HG02973 (cell line): ENCODE results near the gene CTSL.

Experiments
- ATAC-seq: cut with Tn5 transposase; IDR thresholded peaks from one replicate; pipeline ENCODE4 v1.9.1; 2021; ENCODE audit warnings: moderate library complexity; ENCODE audit not compliant: unreplicated experiment

Gene CTSL

DNA sequence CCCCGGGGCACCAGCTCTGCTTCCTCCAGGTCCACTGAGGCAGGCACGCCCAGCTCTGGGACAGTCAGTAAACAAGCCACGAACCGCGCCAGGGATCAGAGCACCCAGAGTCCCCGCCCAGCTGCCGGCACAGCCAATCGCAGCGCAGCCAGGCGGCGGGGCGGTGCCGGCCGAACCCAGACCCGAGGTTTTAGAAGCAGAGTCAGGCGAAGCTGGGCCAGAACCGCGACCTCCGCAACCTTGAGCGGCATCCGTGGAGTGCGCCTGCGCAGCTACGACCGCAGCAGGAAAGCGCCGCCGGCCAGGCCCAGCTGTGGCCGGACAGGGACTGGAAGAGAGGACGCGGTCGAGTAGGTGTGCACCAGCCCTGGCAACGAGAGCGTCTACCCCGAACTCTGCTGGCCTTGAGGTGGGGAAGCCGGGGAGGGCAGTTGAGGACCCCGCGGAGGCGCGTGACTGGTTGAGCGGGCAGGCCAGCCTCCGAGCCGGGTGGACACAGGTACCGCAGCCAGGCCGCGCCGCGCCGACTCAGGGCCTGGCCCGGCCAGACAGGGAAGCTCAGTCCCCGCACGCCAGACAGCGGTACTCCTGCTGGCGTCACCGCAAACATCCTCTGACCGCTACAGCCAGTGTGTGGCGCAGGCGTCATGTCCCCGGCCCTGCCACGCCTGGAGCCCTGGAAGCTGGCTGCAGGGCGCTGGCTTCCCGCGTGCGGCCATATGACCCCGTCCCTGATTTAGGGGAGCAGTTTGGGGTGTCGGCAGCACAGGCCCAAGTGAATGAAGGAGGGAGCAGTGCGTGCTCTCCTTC lies at the start of gene CTSL:
Gene CTSL (plus strand): TSS at position 220 of the 810 bp plus-strand sequence. CDS start 1,485 bp downstream, outside the sequence.
- no peak for ATAC-seq

DNA sequence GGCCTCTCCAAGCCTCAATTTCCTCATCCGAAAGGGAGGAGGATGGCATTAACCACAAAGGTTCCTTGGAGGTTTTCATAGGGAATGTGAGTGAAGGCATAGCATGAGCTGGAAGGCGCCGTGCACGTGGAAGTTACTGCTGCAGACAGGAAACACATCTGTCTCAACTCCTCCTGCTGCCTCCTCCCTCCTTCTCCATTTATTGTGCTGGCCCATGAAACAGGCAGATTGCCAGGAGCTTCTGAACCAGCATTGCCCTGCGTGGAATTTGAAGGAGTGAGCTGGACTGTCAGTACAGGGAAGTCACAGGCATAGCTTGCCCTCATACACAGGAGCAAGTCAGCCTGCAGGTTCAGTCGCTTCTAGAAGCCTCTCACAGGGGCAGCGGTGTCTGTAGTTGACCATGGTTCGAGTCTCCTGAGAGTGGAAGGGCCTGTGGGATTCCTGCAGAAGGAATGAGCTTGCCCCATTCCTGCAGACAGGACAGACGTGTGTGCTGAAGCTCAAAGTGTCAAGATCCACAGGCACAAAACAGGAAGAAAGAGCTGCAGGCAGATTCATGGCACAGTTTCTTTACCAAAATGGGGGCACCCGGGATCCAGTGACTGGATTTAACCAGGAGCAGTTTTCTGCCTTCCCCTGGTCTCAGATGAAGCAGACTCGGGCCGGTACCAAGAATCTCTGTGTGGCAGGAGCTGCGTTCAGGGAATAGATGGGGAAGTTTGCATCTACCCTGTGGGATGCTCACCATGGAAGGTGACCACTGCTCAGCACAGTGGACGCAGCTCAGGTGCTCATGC lies 48.7 kb upstream of the CTSL start:
- ATAC-seq, result no peak

DNA sequence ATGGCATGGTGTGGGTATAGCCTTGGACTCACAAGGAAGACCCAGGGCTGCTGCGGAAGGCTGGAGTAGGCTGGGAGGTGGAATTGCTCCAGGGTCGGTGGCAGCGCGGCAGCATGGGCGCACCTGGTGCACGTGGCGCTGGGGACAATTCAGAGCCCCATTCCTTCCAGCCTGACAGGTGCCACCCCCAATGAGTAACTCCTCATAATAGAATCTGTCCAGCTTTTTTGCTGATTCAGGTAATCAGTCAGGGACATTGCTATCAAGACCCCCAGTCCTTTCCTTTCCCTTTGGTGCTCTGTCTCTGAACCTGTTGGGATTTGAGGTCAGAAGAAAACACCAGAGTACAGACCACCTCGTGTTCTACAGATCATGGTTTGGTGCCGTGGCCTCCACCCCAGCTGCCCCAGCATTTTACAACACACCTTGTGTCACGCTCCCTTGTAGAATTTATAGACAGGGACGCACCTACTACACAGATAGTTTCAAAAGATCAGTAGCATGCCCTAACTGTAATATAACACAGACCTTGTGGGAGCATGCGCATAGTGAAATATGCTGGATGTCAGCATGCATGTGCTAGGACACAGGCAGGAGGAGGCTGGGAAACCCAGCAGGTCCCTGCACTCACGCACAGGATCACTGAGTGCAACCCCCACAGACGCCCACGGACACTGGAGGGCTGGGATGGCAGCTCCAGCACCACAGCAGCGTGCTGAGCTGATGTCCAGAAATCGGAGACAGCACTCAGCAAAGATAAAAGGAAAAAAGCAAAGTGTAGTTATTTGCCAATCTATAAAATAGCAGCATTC lies 47.9 kb upstream of the CTSL start:
- no peak for ATAC-seq

GRCh38 chr9:87678650-87679355 lies 47.1 kb upstream of the CTSL start:
- ATAC-seq, result no peak

GRCh38 chr9:87681271-87682061 lies 44.5 kb upstream of the CTSL start:
- ATAC-seq, result no peak

DNA sequence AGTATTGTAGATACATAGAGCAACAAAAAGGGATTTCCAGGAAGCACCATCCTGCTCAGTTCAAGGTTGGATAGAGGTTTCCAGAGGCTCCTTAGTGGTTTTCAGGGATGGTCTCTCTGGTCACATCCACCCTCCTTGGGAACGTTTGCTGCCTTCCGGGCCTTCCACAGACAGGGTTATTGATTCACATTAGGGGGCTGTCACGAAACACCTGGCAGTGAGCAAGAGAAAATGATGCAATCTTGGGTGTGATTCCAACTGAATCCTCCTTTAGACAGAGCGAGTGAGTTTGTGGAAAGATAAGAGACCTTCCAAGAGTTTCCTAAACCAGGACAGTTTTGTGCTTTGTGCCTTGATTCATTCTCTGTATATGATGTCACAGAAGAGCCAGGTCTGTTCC lies 43.8 kb upstream of the CTSL start:
- no peak for ATAC-seq

GRCh38 chr9:87682618-87683017 lies 43.3 kb upstream of the CTSL start:
- no peak for ATAC-seq

DNA sequence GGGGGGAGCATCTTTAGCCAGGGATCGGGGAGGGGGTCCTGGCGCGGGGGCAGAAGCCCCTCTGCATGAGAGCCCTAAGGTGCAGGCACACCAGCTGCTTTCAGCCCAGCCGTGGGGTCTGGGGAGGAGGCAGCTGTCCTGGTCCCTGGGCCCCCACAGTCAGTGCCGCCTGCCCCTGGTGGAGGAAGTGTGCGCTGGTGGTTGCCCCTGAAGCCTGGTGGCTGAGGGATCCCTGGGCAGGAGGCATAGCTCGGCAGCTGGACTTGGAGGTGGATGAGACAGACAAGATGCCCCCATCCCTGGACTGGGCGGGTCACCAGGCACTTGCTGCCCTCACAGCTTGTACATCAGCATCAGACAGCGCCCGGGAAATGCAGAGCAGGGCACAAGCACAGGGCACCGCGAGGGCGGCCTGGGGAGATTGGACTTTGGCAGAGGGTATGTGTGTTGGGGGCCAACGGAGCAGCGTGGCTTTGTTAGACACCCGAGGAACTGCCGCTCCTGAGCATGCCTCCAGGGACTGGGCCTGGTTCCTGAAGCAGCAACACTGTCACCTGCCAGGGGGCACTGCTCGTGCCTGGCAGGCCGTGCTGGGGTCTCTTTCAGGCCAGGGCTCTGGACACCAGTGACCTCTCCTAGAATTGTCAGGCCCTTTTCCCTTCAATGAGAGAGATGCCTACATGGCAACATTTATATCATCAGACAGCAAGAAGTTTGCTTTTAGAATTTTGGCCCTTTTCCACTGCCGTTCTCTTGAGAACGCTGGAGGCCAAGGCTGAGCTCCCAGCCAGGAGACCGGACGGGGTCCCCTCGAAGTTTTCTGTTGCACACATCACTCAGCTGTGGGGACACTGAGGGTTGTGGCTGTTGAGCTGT lies 41.9 kb upstream of the CTSL start:
- no peak for ATAC-seq

GRCh38 chr9:87684627-87685219 lies 41.2 kb upstream of the CTSL start:
- ATAC-seq, result no peak

GRCh38 chr9:87685441-87685840 lies 40.5 kb upstream of the CTSL start:
- no peak for ATAC-seq

DNA sequence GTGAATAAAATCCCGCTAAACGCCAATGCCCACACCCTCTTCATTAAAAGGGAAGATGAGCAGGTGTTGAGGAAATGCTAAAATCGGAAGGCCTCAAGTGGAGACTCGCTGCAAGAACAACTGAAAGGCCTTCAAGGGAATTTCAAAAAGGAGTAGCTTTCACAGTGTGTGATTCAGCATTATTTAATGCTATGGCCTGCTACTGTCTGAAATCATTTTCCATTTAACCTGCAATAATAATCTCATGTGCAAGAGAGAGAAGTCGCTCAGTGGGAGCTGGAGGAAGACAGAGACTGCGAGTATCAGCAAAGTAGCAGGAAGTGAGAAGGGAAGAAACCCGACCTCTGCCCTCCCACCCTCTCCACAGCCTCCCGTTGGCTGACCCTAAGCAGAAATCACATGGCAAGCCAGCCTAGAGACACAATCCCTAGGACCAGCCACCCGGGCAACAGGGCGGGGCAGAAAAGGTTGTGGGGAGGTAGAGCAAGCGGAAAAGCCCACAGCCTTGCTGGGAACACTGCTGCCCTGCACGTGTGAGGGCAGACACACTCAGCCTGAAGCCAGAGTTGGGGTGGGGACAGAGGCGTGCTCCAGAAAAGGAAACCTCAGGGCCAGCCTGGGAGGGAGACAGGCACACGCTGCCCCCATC lies 39.9 kb upstream of the CTSL start:
- no peak for ATAC-seq

GRCh38 chr9:87686520-87687090 lies 39.3 kb upstream of the CTSL start:
- no peak for ATAC-seq

DNA sequence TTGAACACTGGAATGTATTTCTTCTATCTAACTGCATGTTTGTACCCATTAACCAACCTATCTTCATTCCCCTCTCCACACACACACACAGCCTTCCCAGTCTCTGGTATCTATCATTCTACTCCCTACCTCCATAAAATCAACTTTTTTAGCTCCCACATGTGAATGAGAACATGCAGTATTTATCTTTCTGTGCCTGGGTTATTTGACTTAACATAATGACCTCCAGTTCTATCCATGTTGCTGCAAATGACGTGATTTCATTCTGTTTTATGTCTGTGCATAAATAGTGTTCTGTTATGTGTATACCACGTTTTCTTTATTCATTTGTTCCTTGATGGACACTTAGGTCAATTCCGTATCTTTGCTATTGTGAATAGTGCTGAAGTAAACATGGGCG lies 38.7 kb upstream of the CTSL start:
- no peak for ATAC-seq

GRCh38 chr9:87694236-87694755 lies 31.6 kb upstream of the CTSL start:
- no peak for ATAC-seq

DNA sequence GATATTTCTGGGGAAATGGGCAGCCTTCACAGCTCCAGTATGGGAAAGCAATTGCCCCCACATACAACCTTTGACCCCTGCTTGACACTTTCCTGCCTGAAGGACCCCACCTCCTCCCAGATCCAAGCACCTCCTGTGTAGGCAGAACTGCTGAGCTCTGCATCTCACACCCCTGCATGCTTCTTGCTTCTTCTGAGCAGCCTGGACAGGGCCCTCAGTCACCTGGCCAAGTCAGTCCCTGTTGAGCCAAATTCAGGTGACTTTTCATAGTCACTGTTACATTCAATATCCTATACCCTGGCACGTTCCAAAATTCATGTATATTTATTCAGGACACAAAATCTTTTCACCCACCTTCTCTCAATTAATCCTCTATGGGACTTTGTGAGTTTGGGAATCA lies 30.4 kb upstream of the CTSL start:
- ATAC-seq, result no peak

- ATAC-seq, result no peak
Measured at GRCh38 chr9:87696641-87697040, 29.3 kb upstream of the CTSL start.

DNA sequence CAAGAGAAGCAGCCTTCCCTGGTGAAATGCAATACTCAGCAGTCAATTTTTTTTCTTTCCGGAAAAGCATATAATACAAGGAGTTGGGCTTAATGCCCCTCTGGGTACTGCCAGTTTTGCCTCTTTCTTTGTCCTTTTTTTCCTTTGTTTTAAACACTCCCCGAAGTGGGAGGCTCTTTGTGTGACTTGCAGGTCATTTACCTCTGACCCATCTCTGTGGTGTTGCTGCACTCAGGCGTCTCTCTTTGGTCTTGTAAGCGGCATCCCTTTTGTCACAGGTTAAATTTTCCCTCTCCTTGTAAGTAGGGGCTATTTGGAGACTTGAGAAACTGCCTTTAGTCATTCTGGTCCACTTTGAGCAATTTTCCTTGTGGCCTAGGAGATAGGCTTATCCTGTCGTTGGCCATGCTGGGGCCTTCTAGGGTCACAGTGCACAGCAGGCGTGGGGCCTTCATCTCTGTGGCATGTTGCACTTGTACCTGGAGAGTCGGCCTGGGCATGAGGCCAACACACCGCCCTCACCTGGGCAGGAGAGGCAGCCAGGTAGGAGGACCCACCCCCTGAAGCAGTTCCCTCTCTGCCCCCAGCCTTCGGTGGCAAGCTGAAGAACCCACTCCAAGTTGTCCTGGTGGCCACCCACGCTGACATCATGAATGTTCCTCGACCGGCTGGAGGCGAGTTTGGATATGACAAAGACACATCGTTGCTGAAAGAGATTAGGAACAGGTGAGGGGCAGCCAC lies 27.7 kb upstream of the CTSL start:
- no peak for ATAC-seq
